Neural crest cell (in vitro differentiated cells): ENCODE measurements around the gene LGALSL. TPM values are rescaled to one million over a fixed set of nuclear protein-coding genes. Genes with fewer than 3 reads are reported as not detected.
A peak's percentile ranks its signal among the peaks of the same experiment; 100 is the strongest.

Experiments
- DNase-seq: peaks from one replicate; pipeline ENCODE4 v3.0.0; 2021; ENCODE audit warnings: low read depth, mixed read lengths, low spot score
- H3K27ac Mint-ChIP-seq: one replicate; pipeline ENCODE4 v1.8.0; 2021; ENCODE audit warnings: mild to moderate bottlenecking, mixed read lengths; ENCODE audit not compliant: unreplicated experiment
- H3K27me3 Mint-ChIP-seq: 2 replicates; pipeline ENCODE4 v1.8.0; 2021; ENCODE audit warnings: low read depth, mild to moderate bottlenecking, mixed read lengths
- H3K36me3 Mint-ChIP-seq: 2 replicates; pipeline ENCODE4 v1.8.0; 2021; ENCODE audit warnings: low read depth, mild to moderate bottlenecking, mixed read lengths
- H3K4me1 Mint-ChIP-seq: 2 replicates; pipeline ENCODE4 v1.8.0; 2021; ENCODE audit warnings: mixed read lengths
- H3K4me3 Mint-ChIP-seq: one replicate; pipeline ENCODE4 v1.8.0; 2021; ENCODE audit warnings: mild to moderate bottlenecking, mixed read lengths
- H3K9me3 Mint-ChIP-seq: 2 replicates; pipeline ENCODE4 v1.8.0; 2021; ENCODE audit warnings: mixed read lengths
- CTCF ChIP-seq: fragments of 200-600 bp; sonication (generic); conservative IDR thresholded peaks from 2 replicates; pipeline ENCODE4 v1.5.0; 2021; ENCODE audit warnings: antibody characterized with exemption, mild to moderate bottlenecking
- total RNA-seq: library from RNA; stranded (reverse); gene quantifications from 2 replicates; pipeline ENCODE4 v1.2.1, GENCODE V29; 2021

Gene LGALSL
- total RNA-seq, 1 donor from 2014 or later = 29.1 TPM

- Mint-ChIP-seq H3K9me3 (no peaks in the 10 kb centered on the region), H3K4me1 (peaks cover 16% of the 10 kb centered on the region), H3K27me3 (no peaks in the 10 kb centered on the region), H3K36me3 (no peaks in the 10 kb centered on the region), H3K4me3 (no peak overlapping the region), H3K27ac (no peak overlapping the region)
- no peak for TF ChIP-seq CTCF
- no peak for DNase-seq
Measured at GRCh38 chr2:64471600-64471999, 17.6 kb downstream of the LGALSL start.

- DNase-seq = no peak
- H3K9me3 Mint-ChIP-seq = no peaks in the 10 kb centered on the region
- H3K27me3 Mint-ChIP-seq = no peaks in the 10 kb centered on the region
- H3K4me1 Mint-ChIP-seq = peaks cover 12% of the 10 kb centered on the region
- H3K27ac Mint-ChIP-seq = peak overlapping the region; percentile 50
- no peak overlapping the region for H3K4me3 Mint-ChIP-seq
- no peaks in the 10 kb centered on the region for H3K36me3 Mint-ChIP-seq
- TF ChIP-seq CTCF = no peak
Measured at GRCh38 chr2:64472881-64473280, 18.9 kb downstream of the LGALSL start.

- no peak overlapping the region for H3K27ac Mint-ChIP-seq
- no peaks in the 10 kb centered on the region for H3K27me3 Mint-ChIP-seq
- no peaks in the 10 kb centered on the region for H3K36me3 Mint-ChIP-seq
- no peak overlapping the region for H3K4me3 Mint-ChIP-seq
- peaks cover 12% of the 10 kb centered on the region for H3K4me1 Mint-ChIP-seq
- no peak for DNase-seq
- no peaks in the 10 kb centered on the region for H3K9me3 Mint-ChIP-seq
- no peak for TF ChIP-seq CTCF
Measured at GRCh38 chr2:64474121-64474571, 20.2 kb downstream of the LGALSL start.

- Mint-ChIP-seq H3K4me3 (no peak overlapping the region), H3K27me3 (no peaks in the 10 kb centered on the region), H3K27ac (no peak overlapping the region), H3K9me3 (no peaks in the 10 kb centered on the region), H3K36me3 (no peaks in the 10 kb centered on the region), H3K4me1 (peaks cover 7% of the 10 kb centered on the region)
- no peak for TF ChIP-seq CTCF
- no peak for DNase-seq
Measured at GRCh38 chr2:64474636-64475035, 20.7 kb downstream of the LGALSL start.

GRCh38 chr2:64477037-64477436 is 23.1 kb downstream of the LGALSL start:
- H3K4me1 Mint-ChIP-seq = no peaks in the 10 kb centered on the region
- DNase-seq = no peak
- H3K4me3 Mint-ChIP-seq = no peak overlapping the region
- H3K27me3 Mint-ChIP-seq = no peaks in the 10 kb centered on the region
- H3K27ac Mint-ChIP-seq = peak overlapping the region; percentile 16
- no peak for TF ChIP-seq CTCF
- H3K9me3 Mint-ChIP-seq = no peaks in the 10 kb centered on the region
- no peaks in the 10 kb centered on the region for H3K36me3 Mint-ChIP-seq

- Mint-ChIP-seq H3K9me3 (no peaks in the 10 kb centered on the region), H3K4me1 (peaks cover 8% of the 10 kb centered on the region), H3K36me3 (no peaks in the 10 kb centered on the region), H3K27ac (no peak overlapping the region), H3K4me3 (no peak overlapping the region), H3K27me3 (no peaks in the 10 kb centered on the region)
- no peak for TF ChIP-seq CTCF
- no peak for DNase-seq
Measured at GRCh38 chr2:64477979-64478378, 24.0 kb downstream of the LGALSL start.
